NCI-H1105 (cell line): ENCODE data around the gene ERP44.
"Not testable (repeated sequence)": the region's sequence is repeated elsewhere in the genome, so short reads cannot be mapped to it uniquely, and the experiment has no call there.

Experiments used
- DNase-seq: peaks from one replicate; lab custom pipeline; 2025; lab: John Stamatoyannopoulos, UW

The ERP44 gene

DNA sequence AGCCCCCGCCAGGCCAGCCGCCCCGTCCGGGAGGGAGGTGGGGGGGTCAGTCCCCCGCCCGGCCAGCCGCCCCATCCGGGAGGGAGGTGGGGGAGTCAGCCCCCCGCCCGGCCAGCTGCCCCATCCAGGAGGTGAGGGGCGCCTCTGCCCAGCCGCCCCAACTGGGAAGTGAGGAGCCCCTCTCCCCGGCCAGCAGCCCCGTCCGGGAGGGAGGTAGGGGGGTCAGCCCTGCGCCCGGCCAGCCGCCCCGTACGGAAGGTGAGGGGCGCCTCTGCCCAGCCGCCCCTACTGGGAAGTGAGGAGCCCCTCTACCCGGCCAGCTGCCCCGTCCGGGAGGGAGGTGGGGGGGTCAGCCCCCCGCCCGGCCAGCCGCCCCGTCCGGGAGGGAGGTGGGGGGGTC, 30.8 kb downstream of the ERP44 start:
- DNase-seq, result not testable (repeated sequence)

DNA sequence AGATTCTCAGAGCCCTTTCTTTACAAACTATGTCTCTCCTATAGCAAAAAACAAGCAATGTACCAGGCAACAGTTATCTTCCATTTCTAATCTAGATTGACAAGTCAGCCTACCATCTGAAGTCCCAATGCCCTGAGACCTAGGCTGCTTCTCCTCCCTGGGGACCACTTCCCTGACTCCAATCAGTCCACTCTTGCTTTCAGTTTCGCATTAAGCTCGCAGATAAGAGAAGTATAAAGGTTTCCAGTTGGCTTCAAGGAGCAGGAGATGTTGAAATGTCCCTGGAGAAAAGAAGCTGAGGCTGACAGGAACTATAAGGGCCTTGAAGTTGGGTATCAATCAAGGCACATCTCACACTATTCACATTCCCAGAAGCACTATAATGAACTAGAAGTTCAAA, 32.3 kb downstream of the ERP44 start:
- no peak for DNase-seq

DNA sequence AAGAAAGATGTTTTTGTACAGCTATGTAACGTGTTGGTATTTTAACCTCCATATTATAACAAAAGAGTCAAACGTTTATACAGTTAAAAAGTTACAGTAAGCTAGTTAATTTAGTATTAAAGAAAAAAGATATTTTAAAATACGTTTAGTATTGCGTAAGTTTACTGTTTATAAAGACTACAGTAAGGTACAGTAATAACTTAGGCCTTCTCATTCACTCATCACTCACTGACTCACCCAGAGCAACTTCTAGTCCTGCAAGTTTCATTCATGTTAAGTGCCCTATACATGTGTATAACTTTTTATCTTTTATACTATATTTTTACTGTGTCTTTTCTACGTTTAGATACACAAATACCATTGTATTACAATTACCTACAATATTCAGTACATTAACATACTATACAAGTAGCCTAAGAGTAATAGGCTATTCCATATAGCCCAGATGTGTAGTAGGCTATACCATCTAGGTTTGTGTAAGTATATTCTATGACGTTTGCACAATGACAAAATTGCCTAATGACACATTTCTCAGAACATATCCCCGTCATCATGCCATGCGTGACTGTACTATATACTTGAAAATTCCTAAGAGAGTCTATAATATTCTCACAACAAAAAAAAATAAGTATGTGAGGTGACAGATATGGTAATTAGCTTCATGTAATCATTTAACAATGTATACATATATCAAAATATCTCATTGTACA, 33.8 kb downstream of the ERP44 start:
- DNase-seq, result no peak

DNA sequence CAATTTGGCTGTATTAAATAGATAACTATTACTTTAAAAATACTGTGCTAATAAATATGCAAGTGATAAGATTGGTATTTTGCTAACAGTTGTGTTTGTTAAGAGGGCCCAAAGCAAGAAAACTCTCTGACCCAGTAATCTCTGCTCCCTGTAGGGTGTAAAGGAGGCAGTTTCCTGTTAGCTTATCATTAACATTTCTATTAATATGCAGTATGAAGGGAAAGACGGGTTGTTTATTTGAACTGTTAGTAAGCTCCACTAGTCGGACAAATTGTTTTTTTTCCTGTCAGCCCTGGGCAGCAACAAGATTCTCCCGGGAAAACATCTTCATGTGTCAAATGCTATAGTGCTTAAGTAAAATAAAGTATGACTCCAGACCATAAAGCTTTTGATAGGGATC, 35.6 kb downstream of the ERP44 start:
- DNase-seq, result no peak

DNA sequence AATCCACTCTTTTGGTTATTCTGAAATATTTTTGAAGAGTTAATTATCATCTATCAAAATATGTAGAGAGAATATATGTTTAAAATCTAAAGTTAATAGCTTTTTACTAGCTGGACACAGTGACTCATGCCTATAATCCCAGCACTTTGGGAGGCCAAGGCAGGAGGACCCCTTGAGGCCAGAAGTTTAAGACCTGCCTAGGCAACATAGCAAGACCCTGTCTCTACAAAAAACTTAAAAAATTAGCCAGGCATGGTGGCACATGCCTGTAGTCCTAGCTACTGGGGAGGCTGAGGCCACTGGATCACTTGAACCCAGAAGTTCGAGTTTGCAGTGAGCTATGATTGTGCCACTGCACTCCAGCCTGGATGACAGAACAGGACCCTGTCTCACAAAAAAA, 36.1 kb downstream of the ERP44 start:
- DNase-seq, result not testable (repeated sequence)

DNA sequence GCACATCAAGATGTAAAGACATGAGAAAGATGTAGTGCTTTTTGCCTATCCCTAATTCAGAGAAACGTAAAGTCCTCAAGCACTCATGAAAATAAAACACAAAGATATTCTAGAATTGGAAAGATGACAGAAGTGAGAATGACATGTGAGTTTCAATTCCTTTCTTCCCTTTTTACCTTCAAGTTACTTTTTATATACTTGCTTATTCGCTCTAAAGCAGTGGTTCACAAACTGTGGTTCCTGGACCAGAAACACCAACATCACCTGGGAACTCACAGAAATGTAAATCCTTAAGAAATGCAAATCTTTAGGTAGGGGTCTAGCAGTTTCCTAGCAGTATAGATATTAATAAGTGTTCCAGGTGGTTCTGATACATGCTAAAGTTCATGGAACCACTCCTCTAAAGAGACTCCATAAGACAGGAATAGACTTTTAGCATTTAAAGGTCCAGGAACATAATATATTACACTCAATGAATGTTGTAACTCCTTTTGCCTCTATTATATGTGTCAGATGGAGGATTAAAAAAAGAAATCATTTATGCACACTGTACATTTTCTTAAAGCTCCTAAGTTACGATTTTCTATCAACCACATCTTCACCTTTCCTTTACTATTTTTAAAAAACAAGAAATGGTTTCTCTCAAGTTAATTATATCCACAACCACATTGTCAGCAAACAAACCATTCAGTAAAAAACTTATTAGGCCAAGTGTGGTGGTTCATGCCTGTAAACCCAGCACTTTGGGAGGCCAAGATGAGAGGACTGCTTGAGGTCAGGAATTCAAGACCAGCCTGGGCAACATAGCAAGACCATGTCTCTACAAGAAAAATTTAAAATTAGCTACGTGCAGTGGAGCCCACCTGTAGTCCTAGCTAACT, 39.9 kb downstream of the ERP44 start:
- DNase-seq, result no peak

DNA sequence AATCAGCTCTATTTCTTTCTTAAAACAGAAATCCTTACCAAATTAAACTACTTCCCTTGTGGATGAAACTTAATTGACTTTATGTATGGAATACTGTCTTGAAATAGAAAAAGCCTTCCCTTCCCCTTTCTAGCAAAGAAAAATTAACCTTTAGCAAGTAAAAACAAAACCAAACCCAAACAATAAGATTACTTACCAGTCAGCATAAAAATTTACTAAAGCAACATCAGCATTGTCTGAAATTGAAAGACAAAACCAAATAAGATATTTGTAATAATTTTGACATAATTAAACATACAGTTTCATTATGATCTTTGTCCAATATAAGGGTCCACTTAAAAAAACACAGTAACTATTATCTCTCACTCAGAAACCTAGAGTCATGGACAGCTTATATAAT, 41.2 kb downstream of the ERP44 start:
- no peak for DNase-seq

DNA sequence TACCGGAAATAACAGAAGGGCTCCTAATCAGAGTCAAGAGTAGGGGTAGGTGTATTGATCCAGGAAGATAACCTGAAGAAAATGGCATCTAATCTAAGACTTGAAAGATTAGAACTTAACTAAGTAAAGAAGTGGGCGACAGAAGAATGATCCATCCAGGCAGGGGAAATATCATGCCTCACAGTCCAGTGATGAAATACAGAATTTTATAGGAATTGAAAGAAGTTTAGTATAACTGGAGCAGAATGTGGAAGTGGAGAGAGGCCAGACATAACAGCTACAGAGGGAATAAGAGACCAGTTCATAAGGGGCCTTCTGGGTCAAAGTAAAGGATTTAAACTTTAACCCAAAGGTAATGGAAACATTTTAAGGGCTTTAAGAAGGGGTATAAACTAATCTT, 42.2 kb downstream of the ERP44 start:
- no peak for DNase-seq

DNA sequence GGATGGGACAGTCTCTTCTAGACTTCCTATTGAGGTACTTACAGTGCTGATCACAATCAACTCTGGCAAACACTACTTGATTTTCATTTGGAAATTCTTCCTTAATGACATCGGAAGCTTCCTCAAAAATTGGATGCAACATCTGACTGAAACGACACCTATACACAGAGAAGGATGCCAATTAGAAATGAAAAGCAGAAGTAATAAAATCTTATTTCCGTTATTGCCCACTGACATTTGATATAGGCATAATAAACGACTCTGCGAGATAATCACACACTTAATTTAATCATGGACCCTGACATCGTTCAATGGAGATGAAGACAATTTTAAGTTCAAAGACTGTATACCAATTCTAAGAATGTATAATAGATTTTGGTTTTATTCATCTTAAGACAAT, 46.4 kb downstream of the ERP44 start:
- no peak for DNase-seq

DNA sequence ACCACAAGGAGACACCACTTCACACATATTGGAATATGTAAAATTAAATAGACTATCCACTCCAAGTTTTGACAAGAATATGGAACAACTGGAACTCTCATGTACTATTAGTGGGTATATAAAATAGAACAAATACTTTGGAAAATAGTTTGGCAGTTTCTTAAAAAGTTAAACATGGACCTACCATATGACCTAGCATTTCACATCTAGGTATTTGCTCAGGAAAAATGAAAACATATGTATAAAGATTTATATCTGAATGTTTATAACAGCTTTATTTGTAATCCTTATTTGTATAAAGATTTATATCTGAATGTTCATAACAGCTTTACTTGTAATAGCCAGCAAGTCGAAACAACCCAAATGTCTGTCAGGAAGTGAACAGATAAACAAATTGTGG, 49.2 kb downstream of the ERP44 start:
- no peak for DNase-seq

DNA sequence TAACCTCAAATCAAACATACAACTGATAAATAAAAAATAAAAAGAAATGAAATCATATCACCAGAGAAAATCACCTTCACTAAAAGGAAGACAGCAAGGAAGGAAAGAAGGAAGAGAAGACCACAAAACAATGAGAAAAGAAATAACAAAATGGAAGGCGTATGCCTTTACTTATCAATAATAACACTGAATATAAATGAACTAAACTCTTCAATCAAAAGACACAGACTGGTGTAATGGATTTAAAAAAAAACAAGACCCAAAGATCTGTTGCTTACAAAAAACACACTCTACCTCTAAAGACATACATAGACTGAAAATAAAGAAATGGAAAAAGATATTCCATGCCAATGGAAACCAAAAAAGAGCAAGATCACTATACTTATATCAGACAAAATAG, 60.3 kb downstream of the ERP44 start:
- DNase-seq, result no peak

DNA sequence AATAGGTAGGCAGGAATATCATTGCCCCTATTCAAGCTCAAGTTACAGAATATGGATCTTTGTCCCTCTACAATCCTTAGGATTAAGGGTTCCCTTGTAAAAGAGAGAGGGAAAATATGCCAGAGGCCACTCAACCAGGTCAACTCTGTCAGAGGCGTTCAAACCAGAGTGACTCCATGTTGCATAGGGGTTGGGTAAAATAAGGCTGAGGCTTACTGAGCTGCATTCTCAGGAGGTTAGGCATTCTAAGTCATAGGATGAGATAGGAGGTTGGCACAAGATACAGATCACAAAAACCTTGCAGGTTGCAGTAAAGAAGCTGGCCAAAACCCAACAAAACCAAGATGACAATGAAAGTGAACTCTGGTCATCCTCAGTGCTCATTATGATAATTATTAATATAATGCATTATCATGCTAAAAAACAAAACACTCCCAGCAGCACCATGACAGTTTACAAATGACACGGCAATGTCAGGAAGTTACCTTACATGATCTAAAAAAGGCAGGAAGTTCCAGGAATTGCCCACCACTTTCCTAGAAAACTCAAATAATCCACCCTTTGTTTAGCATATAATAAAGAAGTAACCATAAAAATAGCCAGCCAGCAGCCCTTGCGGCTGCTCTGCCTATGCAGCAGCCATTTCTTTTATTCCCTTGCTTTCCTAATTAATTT, 64.8 kb downstream of the ERP44 start:
- DNase-seq, result no peak

DNA sequence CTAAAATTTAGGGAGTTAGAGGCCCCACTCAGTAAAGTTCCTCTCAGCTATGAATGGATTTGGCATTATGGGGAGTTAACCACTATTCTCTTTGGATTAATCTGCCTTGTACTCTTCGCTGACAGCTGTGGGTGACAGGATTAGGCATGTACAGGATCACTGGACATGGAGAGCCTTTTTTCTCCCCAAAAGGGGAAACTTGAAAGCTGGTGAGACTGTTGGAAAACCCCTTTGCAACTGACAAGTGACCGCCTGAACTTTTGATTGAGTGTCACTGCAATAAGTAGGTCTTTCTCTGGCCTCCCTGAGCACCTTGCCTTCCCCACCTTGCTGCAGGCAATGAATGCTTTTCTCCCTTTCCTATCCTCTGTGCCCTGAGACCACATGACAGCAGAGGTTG, 68.3 kb downstream of the ERP44 start:
- no peak for DNase-seq

DNA sequence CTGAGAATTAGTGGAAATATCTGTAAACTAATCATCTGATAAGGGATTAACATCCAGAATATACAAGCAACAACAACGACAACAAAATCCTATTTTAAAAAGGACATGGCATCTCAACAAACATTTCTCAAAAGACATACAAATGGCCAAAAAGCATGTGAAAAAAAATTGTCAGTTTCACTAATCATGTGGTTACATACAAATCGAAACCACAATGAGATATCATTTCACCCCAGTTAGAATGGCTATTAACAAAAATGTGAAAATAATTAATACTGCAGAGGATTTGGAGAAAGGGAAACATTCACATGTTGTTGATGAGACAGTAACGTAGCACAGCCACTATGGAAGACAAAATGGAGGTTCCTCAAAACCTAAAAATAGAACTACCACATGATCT, 69.5 kb downstream of the ERP44 start:
- DNase-seq, result no peak

DNA sequence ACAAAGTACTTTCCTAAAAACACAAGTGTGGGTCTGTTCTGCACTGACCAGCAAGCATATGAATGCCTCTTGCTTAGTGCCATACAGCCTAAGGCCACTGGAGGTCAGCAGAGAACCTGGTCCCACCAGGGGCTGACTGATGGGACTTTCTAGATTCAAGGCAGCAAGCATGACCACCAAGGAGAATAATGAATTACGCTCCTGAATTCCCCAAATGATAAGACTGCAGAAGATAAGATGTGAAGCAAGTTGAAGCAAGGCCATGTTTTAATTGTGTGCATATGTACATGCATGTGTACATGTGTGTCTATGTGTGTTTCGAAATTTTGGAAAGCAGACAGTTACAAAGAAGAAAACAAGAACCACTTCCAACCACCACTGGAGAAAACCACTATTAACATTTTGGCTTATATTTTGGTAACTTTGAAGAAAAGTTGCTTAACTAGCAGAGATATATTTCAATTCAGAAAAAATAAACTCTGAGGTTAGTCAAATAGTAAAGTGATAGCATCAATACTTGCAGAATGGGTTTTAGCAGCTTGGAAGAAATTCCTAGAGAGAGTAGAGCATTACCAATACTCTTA, 70.5 kb downstream of the ERP44 start:
- DNase-seq, result peak; percentile 5

DNA sequence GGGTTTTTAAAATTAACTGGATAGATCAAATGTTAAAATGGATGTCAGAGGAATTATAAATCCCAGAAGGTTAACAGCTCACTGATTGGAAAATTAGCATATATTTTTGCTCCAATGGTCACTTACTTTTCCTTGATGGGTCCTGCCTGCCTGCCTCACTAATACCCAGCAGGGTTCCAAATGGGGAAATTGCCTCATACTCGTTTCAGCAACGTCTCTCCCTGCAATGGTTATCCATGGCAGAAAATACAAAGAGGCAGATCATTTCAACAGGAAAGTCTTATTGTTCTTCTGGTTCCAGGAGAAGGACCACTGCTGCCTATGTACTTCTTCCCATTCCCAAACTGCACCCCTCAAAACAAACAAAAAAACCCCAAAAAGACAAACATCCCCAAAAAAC, 71.3 kb downstream of the ERP44 start:
- DNase-seq, result no peak

DNA sequence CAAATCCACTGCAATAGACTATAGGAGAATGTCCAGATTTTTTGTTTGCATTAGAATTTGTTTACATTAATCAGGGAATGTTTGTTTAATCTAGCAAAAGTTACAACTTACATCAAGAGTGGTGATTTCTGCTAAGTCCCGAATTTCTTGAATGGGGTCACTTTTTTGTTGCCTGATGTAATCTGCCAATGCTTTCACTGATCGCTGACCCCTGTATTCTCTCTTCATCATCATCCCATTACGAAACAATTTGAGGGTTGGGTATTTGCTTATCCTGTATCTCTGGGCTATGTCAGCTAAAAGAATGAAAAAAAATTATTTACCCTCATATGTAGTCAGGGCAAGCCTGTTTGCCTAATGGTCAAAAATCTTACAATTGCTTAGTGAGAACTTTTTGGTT, 76.9 kb downstream of the ERP44 start:
- DNase-seq, result no peak

DNA sequence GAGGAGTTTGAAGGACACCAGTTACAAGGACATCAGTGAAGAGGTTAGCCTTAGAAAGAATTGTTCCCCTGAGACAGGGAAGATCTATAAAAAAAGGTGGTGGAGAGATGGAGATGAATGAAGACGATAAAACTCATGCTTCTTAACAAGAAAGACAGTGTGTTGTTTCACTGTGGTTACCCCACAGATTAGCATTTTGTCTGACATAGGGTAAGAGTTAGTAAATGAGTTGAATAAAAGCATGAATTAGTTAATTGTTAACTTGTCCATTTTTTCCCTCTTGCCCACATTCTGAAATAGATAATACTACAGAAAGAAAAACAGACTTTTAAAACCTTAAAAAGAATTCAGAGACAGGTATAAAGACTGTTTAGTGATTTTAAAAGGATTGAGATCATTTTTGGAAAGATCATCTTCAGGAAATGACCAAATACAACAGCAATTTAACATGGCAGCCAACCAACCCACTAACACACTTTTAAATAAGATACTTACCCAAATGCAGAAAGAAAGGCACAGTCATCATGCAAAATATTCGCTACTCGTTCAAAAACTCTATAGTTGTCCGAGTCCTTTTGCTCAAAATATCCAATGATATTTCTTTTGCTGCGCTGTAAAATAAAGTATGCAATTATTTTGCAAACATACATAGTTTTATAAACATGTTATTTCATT, 78.5 kb downstream of the ERP44 start:
- DNase-seq, result no peak

DNA sequence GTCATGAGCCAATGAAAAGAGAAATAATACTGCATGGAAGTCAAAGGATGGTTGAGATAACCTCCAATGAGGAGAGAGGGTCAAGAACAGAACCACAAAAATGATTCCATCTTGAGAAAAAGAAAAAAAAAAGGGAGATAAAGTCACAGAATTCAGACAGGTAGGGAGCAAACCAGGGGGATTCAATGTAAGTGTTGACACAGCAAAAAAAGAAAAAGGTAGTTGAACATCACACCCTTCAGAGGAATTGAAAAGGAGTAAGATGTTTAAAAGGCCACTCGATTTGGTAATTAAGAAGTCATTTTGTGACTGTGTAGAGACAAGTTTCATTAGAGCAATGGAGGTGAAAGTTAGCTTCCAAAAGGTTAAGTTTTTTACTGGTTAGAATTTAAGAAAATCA, 79.3 kb downstream of the ERP44 start:
- no peak for DNase-seq

DNA sequence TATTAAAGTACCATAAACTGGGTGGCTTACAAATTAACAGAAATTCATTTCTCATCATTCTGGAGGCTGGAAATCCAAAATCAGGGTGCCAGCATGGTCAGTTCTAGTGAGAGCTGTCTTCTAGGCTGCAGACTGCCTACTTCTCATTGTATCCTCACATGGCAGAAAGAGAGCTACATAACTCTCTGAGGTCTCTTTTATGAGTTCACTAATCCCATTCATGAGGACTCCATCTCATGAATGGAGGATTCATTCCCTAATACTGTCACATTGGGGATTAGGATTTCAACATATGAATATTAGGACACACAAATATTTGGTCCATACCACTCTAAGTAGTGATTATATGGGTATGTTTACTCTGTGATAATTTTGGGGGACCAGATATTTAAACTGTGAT, 84.0 kb downstream of the ERP44 start:
- DNase-seq, result no peak

DNA sequence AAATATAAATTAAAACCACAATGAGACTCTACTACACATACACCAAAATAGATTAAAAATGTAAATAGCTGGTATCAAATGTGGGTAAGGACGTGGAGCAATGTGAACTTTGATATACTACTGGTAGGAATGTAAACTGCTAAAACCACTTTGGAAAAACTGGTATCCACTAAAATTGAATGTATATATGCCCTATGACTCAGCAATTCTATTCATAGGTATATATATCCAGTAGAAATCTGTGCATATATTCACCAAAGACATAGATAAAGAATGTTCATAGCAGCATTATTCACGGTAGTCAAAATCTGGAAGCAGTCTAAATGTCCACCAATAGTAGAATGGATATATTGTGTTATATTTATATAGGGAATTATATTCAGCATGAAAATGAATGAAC, 85.2 kb downstream of the ERP44 start:
- no peak for DNase-seq

DNA sequence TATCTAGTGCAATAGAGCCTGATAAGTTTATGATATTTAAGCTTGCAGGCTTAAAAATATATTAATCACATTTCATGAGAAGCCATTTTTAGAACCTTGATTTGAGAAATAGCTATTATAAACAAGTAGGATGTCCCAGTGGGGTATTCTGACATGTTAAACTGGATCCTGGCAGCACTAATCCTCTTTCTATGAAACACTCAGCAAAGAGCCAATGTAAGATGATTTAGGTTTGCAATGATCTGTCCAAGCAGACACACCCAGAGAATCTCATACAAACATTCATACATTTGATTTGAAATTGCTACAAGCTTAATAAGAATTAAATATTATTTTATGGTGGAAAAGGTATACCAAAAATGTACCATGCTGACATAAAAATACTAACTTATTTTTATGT, 86.5 kb downstream of the ERP44 start:
- no peak for DNase-seq
